SK-N-SH treated with all-trans-retinoic acid at 6 μM for 48 hours (cell line): ENCODE measurements around the gene ZNF316.

ENCODE experiments used
- ARNTL ChIP-seq: fragments of 450-650 bp; formaldehyde crosslinking; IDR thresholded peaks from 2 replicates; pipeline ENCODE4 v1.5.0; 2020; ENCODE audit warnings: low read depth, mild to moderate bottlenecking, moderate library complexity, borderline replicate concordance
- ESRRG ChIP-seq: fragments of 250-450 bp; sonication (Bioruptor Pico); IDR thresholded peaks from 2 replicates; pipeline ENCODE4 v1.6.1; 2021; ENCODE audit warnings: mild to moderate bottlenecking
- OSR1 ChIP-seq: fragments of 250-450 bp; sonication (Bioruptor Pico); IDR thresholded peaks from 2 replicates; pipeline ENCODE4 v1.8.0; 2022; ENCODE audit warnings: moderate library complexity, mild to moderate bottlenecking, inconsistent platforms
- PATZ1 ChIP-seq: fragments of 250-450 bp; sonication (Bioruptor Pico); IDR thresholded peaks from 2 replicates; pipeline ENCODE4 v1.8.0; 2020; ENCODE audit warnings: mild to moderate bottlenecking, moderate library complexity, borderline replicate concordance
- RARB ChIP-seq: fragments of 250-450 bp; sonication (Bioruptor Pico); IDR thresholded peaks from 2 replicates; pipeline ENCODE4 v1.8.0; 2021; ENCODE audit warnings: mild to moderate bottlenecking, moderate library complexity
- TOX ChIP-seq: fragments of 250-450 bp; sonication (Bioruptor Pico); IDR thresholded peaks from 2 replicates; pipeline ENCODE4 v1.8.0; 2021; ENCODE audit warnings: mild to moderate bottlenecking, moderate library complexity, borderline replicate concordance
- ZC3H10 ChIP-seq: fragments of 250-450 bp; sonication (Bioruptor Pico); IDR thresholded peaks from 2 replicates; pipeline ENCODE4 v1.5.1; 2021; ENCODE audit warnings: mild to moderate bottlenecking, moderate library complexity
- ZNF565 ChIP-seq: fragments of 450-650 bp; formaldehyde crosslinking; conservative IDR thresholded peaks from 2 replicates; pipeline ENCODE4 v1.5.0; 2020; ENCODE audit warnings: low read depth, mild to moderate bottlenecking, moderate library complexity
- ZNF8 ChIP-seq: fragments of 450-650 bp; formaldehyde crosslinking; IDR thresholded peaks from 2 replicates; pipeline ENCODE4 v1.5.0; 2020; ENCODE audit warnings: mild to moderate bottlenecking, moderate library complexity

DNA sequence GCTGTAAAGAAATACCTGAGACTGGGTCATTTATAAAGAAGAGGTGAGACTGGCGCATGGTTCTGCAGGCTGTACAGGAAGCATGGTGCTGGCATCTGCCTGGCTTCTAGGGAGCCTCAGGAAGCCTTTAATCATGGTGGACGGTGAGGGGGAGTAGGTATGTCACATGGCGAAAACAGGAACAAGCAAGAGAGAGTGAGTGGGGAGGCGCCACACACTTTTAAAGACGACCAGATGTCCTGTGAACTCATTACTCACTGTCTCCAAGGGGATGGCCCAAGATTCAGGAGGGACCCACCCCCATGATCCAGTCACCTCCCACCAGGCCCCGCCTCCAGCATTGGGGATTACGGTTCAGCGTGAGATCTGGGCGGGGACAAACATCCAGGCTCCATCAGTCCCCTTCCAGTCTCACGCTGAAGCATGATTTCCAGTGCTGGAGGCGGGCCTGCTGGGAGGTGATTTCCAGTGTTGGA is 3.2 kb downstream of the ZNF316 start:
- TF ChIP-seq TOX (no peak), ZNF8 (no peak), ZC3H10 (CRISPR knock-in tag) (no peak), ARNTL (CRISPR knock-in tag) (no peak), RARB (CRISPR knock-in tag) (no peak), OSR1 (CRISPR knock-in tag) (no peak), PATZ1 (CRISPR knock-in tag) (no peak), ESRRG (CRISPR knock-in tag) (no peak), ZNF565 (CRISPR knock-in tag) (no peak)
